Right lobe of liver (tissue), 6 donors: ENCODE data around the gene BRIP1. TPM values are rescaled to one million over a fixed set of nuclear protein-coding genes. Genes with fewer than 3 reads are reported as not detected.

Experiments used
- ATAC-seq, 4 donors: fragments of 200-7000 bp; cut with Tn5 transposase; one replicate each; pipeline ENCODE4 v1.9.1; 2020; ENCODE audit warnings: mild to moderate bottlenecking in 4 of 4, moderate library complexity in 4 of 4
- DNase-seq, 3 donors: peaks; one replicate each; pipeline ENCODE4 v3.0.0-alpha.2; 2020
- H3K27ac ChIP-seq, 3 donors: fragments of 200-600 bp; one replicate each; pipeline ENCODE4 v1.8.0; 2022
- H3K27me3 ChIP-seq, 2 donors: fragments of 200-600 bp; one replicate each; pipeline ENCODE4 v1.8.0; 2022
- H3K36me3 ChIP-seq, 4 donors: fragments of 200-600 bp; sonication (generic) in 1 of 4; one replicate each; pipeline versions ENCODE4 v1.5.1 to v1.8.0; 2017 to 2022; ENCODE audit warnings: control low read depth in 1 of 4
- H3K4me1 ChIP-seq, 4 donors: fragments of 200-600 bp; sonication (generic) in 1 of 4; one replicate each; pipeline versions ENCODE4 v1.5.1 to v1.8.0; 2017 to 2022; ENCODE audit warnings: control low read depth in 1 of 4
- H3K4me3 ChIP-seq, 3 donors: fragments of 200-600 bp; one replicate each; pipeline ENCODE4 v1.8.0; 2022
- H3K9me3 ChIP-seq, 4 donors: fragments of 200-600 bp; sonication (generic) in 1 of 4; one replicate each; pipeline versions ENCODE4 v1.5.1 to v1.8.0; 2017 to 2022; ENCODE audit warnings: control low read depth in 1 of 4
- CTCF ChIP-seq, 4 donors: fragments of 200-600 bp in 3 of 4; fragments of 450-650 bp in 1 of 4; IDR thresholded peaks; one replicate each; pipeline versions ENCODE4 v1.5.1 to v1.8.0; 2016 to 2022; ENCODE audit warnings: antibody characterized with exemption in 4 of 4, mild to moderate bottlenecking in 2 of 4
- POLR2A ChIP-seq: fragments of 450-650 bp; IDR thresholded peaks from one replicate; pipeline ENCODE4 v1.6.1; 2017; ENCODE audit warnings: antibody characterized with exemption, mild to moderate bottlenecking
- WGBS: methylation state at CpG from one replicate; pipeline ENCODE4 v1.1.6; 2018; ENCODE audit warnings: low coverage, low lambda C conversion rate; ENCODE audit not compliant: insufficient coverage; ENCODE audit errors: missing lambda C conversion rate; 5-methylcytosine and 5-hydroxymethylcytosine counted together
- intact Hi-C, 2 donors: fragments of 100-400 bp; cut with DNase I; formaldehyde crosslinking; loops; one replicate each; pipeline versions ENCODE4 v1.11.2 to v1.14.1; 2022
- total RNA-seq, 6 experiments: library from RNA; depleted of rRNA in 2 of 6; stranded (reverse); fragments of >200 nt in 2 of 6; fragmentation: NEBNext Ultra II Directional in 3 of 6; extraction: Animal tissue kit (Norgen Biotek cat#: 25700) in 3 of 6; gene quantifications; one replicate each; pipeline versions ENCODE4 v1.1.0 to v1.2.4, GENCODE V29; 2016 to 2023
- donor health status: DM: no; HTN: yes; CAD: no.
- donor health status: DM: no; HTN: no; CAD: no.
- donor health status: DM: no; HTN: no; CAD: no.
- donor health status: DM: no; HTN: yes; CAD: no.
- donor health status: DM: no; HTN: yes; CAD: no.

Gene BRIP1
- total RNA-seq, 6 experiments from 2014 or later: 1.0 to 1.6 (median 1.1) TPM

GRCh38 chr17:61856035-61856434 is 7.3 kb downstream of the BRIP1 start:
- Histone ChIP-seq H3K27ac (no peak overlapping the region), H3K9me3 (no peaks in the 10 kb centered on the region), H3K4me3 (no peak overlapping the region), H3K4me1 (no peaks in the 10 kb centered on the region), H3K36me3 (no peaks in the 10 kb centered on the region), H3K27me3 (no peaks in the 10 kb centered on the region)
- DNase-seq (no peak), ATAC-seq (no peak)
- WGBS: 94% methylated on average over 1 of the region's 1 CpG
- intact Hi-C loops: no loop called here
- TF ChIP-seq POLR2A: no peak
- no peak for TF ChIP-seq CTCF (IDR thresholded peaks at IDR 0.05)

GRCh38 chr17:61852857-61853256 is 10.5 kb downstream of the BRIP1 start:
- H3K4me1 ChIP-seq: no peaks in the 10 kb centered on the region
- no peaks in the 10 kb centered on the region for H3K9me3 ChIP-seq
- no peak overlapping the region for H3K4me3 ChIP-seq
- ATAC-seq: no peak
- intact Hi-C loops: no loop called here
- H3K27ac ChIP-seq: no peak overlapping the region
- no peaks in the 10 kb centered on the region for H3K27me3 ChIP-seq
- TF ChIP-seq CTCF (IDR thresholded peaks at IDR 0.05) (no peak), POLR2A (no peak)
- DNase-seq: no peak
- H3K36me3 ChIP-seq: no peaks in the 10 kb centered on the region
- WGBS: 100% methylated on average over 2 of the region's 2 CpGs

GRCh38 chr17:61849674-61850073 is 13.7 kb downstream of the BRIP1 start:
- no peak overlapping the region for H3K4me3 ChIP-seq
- no peaks in the 10 kb centered on the region for H3K9me3 ChIP-seq
- no peaks in the 10 kb centered on the region for H3K36me3 ChIP-seq
- no peaks in the 10 kb centered on the region for H3K27me3 ChIP-seq
- DNase-seq (no peak), ATAC-seq (no peak)
- no peaks in the 10 kb centered on the region for H3K4me1 ChIP-seq
- intact Hi-C loops: no loop called here
- no peak overlapping the region for H3K27ac ChIP-seq
- TF ChIP-seq CTCF (IDR thresholded peaks at IDR 0.05): no peak
- TF ChIP-seq POLR2A: no peak

GRCh38 chr17:61848896-61849295 is 14.4 kb downstream of the BRIP1 start:
- 100% methylated on average over 2 of the region's 2 CpGs for WGBS
- H3K36me3 ChIP-seq: no peaks in the 10 kb centered on the region
- H3K27me3 ChIP-seq: no peaks in the 10 kb centered on the region
- H3K27ac ChIP-seq: no peak overlapping the region
- DNase-seq (no peak), ATAC-seq (no peak)
- TF ChIP-seq POLR2A (no peak), CTCF (IDR thresholded peaks at IDR 0.05) (no peak)
- no peaks in the 10 kb centered on the region for H3K9me3 ChIP-seq
- H3K4me3 ChIP-seq: no peak overlapping the region
- intact Hi-C loops: no loop called here
- H3K4me1 ChIP-seq: no peaks in the 10 kb centered on the region

- Histone ChIP-seq H3K36me3 (no peaks in the 10 kb centered on the region), H3K4me1 (no peaks in the 10 kb centered on the region), H3K4me3 (no peak overlapping the region), H3K27me3 (no peaks in the 10 kb centered on the region), H3K9me3 (no peaks in the 10 kb centered on the region), H3K27ac (no peak overlapping the region)
- no peak for DNase-seq
- ATAC-seq: no peak
- WGBS: 81% methylated on average over 2 of the region's 2 CpGs
- TF ChIP-seq POLR2A: no peak
- TF ChIP-seq CTCF (IDR thresholded peaks at IDR 0.05): no peak
- intact Hi-C loops: no loop called here
Measured at GRCh38 chr17:61848247-61848646, 15.1 kb downstream of the BRIP1 start.
